GM11168 (cell line): Measurements from ENCODE around the gene SENP2.
"Not testable (repeated sequence)": the region's sequence is repeated elsewhere in the genome, so short reads cannot be mapped to it uniquely, and the experiment has no call there.

Experiments
- in situ Hi-C: fragments of 300-500 bp; cut with MboI; formaldehyde crosslinking; loops from one replicate; pipeline ENCODE4 v1.12.0; 2022; ENCODE audit warnings: low sequenced_read_pairs; ENCODE audit not compliant: unreplicated experiment

Gene SENP2

DNA sequence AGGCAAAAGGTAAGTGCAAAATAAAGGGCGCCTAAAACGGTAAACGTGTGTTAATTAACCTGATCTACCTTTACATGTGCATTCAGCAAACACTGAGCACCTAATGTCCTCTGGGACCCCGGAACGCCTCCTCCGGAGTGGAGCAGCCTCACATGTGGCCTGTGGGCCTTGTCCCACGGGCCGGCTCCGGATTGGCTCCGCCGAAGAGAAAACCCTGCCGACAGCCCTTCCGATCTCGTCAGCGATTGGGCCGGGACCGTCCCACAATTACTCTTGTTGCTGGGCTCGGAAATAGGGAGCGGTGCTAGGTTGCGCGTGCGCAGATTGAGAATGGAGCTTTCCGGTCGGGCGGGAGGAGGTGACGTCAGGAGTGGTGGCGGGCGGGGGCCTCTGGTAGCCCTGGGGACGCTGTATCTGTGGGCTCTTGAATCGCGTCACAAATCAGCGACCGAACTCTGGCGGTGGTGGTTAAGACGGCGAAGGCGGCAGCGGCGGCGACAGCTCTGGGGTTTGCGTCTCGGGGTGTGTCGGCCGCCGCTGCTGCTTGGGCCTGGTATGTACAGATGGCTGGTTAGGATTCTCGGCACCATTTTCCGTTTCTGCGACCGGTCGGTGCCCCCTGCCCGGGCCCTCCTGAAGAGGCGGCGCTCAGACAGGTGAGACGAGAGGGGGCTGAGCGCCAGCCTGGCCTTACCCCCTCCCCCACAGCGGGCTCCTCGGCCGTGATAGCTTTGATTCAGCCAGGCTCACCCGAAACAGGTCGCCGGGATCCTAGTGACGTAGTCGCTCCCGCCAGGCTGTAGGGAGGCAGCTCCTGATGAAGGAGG lies at the start of gene SENP2:
Gene SENP2 (plus strand): TSS at position 437 of the 827 bp plus-strand sequence. CDS start 119 bp downstream, at position 556.
- in situ Hi-C loops = no loop called here

DNA sequence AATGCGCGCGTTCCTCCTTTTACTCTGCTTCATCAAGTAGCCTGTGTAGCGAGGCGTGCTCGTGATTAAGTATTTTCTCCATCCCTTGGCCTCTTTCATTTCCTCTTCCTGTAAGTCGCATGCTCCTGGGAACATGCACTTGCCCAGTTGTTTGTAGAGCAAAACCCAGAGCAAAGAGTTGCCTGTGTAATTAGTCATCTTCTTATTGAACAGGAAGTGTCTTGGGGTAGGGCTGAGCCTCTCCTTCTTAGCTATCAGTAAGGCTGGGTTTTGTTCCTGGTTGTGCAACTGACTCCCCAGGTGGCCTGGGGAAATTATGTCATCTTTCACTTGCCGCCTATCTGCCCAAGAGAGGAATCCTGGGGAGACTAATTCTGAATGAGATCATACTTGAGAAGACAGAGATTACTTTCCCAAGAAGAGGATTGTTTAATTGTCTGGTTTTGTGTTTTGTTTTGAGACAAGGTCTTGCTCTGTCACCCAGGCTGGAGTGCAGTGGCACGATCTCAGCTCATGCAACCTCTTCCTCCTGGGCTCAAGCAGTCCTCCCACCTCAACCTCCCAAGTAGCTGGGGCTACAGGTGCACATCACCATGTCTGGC lies 48.6 kb upstream of the SENP2 start:
- in situ Hi-C loops = no loop called here

DNA sequence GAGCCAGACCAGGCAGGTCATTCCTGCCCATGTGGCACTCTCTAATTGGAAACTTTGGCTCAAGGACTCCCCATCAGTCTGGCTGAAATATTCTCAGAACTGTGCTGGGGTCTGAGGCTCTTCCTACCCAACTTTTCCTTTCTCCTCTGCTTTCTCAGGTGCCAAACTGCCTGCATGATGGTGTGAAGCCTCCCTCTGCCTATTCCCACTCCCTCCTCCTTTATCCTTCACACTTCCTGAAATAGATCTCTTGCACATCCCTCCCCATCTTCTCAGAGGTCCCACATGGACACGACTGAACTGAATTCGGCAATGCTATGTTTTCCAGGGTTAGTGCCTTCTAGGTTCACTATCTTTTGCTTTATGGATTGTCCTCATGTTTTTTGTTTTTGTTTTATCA lies 46.2 kb upstream of the SENP2 start:
- in situ Hi-C loops = no loop called here

DNA sequence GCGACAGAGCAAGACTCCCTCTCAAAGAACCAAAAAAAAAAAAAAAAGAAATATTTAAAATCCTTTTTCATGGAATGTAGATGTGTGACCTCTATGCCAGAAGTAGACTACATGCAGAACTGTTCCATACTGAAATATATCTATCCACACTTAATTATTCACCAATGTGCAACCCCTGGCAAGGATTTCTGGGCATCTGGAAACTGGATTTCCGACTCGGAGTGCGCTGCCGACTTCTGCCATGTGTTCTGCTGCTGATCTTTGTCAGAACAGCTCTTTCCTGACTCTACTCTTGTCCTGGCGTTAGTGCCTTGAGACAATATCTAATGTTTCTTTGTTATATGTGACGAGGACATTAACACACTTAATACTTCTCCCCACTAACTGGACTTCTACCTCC lies 45.4 kb upstream of the SENP2 start:
- in situ Hi-C loops = no loop called here

DNA sequence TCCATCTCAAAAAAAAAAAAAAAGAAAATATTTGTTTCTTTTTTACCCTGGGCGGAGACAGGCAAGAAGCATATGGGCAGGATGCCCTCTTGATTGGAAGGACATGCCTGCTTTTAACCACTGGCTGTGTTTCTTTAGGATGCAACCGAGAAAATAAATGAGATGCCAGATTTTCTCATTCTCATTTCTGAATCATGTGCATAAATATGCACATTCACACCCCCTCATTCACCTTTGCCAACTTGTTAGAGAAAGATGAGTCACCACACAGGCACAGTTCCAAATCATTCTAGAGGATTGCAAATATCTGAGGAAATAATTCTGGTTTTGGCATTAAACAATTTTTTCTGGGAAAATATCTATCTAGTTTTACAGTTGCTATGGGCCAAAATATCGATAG lies 37.0 kb upstream of the SENP2 start:
- in situ Hi-C loops = no loop called here

DNA sequence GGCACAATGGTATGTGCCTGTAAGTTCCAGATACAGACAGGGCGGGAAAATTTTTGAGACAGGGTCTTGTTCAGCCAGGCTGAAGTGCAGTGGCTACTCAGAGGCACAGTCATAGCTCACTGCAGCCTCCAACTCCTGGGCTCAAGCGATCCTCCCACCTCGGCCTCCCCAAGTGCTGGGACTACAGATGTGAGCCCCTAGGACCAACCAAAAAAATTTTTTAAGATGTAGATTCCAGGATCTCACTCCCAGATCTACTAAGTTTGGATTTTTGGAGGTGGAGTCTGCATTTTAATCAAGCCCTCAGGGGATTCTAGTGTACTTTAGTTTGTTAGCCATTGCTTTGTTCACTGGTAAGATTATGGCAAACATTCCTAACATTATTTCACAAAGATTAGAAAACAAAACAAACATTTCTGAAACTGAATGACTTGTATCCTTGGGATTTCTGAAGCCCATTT lies 36.4 kb upstream of the SENP2 start:
- in situ Hi-C loops = no loop called here

DNA sequence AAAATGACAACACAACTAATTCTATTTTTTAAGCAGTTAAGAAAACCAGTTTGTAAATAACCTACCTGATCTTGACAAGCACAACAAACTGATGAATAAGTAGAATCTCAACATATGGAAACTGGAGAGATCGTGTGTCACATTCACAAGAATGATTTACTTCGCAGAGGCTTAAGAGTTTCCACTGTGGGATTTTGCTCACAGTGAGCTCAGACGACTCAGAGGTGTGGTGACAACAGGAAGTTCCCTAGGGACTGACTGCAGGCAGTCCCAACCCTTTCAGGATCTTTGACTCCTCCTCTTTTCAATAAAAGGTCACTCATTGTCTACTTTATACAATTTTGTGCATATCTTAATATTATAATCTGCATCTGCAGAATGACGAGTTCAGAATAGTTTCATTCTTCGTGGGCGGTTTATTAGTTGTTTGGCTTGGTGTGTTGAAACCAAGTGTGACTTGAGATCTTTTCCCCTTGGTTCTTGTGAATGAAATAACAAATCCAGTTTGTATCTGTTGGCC lies 33.7 kb upstream of the SENP2 start, which contains the start of gene LIPH:
Gene LIPH (minus strand): TSS at position 231 of the 520 bp plus-strand sequence. CDS start 117 bp downstream, at position 114.
- in situ Hi-C loops = no loop called here

DNA sequence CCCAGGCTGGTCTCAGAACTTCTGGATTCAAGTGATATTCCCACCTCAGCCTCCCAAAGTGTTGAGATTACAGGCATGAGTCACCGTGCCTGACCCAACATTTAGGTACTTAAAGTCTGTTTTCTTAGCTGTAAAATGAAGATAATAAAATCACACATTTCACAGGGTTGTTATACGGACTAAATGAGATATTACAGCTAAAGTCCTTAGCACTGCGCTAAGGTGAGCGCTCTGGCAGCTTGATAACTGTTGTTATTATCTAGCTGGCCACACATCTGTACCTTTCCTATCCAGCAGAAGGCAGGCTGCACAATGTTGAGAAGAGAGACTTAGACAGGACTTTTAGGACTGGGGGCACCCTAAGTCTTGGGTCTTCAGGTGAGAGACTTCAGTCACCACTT lies 31.0 kb upstream of the SENP2 start:
- in situ Hi-C loops = no loop called here

DNA sequence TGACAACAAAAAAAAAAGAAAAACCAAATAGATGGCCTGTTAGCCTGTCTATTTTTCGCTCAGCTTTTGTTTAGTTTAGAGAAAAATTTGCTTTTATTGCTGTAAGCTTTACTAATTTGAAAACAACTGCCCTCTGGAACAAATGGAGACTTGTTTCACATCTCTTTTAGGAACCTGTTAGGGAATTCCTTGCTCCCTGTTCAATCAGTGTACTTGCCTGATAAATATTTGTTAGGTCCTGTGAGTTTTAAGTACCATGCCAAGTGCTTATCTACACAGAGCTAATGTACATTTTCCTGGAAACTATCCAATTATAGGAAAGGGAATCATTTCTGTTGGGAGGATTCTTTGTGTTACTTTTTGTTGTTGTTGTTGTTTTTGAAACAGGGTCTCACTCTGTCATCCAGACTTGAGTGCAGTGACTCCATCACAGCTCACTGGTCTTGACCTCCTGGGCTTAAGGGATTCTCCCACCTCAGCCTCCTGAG lies 30.2 kb upstream of the SENP2 start:
- in situ Hi-C loops = no loop called here

DNA sequence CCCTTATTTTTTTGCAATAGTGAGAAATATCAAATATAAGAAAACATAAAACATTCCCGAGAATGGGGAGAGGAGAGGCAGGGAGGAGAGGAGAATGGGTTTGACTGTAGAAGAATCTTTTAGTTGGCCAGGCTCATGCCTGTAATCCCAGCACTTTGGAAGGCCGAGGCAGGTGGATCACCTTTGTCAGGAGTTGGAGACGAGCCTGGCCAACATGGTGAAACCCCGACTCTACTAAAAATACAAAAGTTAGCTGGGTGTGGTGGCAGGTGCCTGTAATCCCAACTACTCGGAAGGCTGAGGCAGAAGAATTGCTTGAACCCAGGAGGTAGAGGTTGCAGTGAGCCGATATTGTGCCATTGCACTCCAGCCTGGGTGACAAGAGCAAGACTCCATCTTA lies 29.5 kb upstream of the SENP2 start:
- in situ Hi-C loops = not testable (repeated sequence)

DNA sequence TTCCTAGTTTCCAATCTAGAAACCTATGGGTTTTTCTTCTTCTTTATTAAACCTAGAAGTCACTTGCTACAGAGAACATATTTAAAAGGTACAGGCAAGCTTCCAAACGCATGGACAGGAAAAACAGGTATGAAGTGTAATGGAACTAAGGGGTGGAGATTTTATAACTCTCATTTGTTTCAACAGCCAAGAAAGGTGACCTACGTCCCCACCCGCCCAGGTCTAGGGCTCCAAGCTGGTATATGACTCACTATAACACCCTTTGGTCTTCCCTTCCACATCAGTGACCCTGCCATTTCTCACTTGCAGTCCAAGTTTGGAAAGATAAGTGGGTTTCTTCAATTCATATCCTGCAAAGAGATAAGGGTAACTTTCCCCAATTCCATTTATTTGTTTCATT lies 27.7 kb upstream of the SENP2 start:
- in situ Hi-C loops = no loop called here

DNA sequence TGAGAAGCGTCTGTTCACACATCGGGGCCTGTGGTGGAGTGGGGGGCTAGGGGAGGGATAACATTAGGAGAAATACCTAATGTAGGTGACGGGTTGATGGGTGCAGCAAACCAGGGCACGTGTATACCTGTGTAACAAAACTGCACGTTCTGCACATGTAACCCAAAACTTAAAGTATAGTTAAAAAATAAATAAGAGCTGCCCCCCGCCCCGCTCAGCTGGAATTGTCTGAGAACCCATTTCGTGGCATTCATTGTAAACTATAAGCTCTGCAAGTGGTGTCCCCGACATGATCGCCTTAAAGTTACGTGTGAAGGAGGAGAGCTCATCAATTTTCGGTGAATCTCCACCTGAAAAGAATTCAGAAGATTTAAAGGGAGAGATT lies 26.4 kb upstream of the SENP2 start:
- in situ Hi-C loops = no loop called here

DNA sequence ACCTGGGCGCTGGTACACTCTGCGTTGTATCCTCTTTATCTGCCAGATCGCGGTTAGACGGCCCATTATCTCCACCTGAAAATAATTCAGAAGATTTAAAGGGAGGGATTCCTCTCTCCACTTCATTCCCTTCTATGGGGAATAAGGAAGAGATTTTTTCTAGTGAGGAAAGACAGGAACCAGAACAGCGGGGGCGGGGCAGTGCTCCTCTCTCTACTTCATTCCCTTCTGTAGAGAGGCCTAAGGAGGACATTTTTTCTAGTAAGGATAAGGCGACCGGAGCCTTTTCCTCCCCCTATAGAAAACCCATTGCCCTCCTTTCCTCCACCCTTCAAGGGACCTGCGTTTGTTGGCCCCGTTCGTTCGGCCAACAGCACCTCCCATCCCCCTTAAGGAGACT lies 25.4 kb upstream of the SENP2 start:
- in situ Hi-C loops = no loop called here

DNA sequence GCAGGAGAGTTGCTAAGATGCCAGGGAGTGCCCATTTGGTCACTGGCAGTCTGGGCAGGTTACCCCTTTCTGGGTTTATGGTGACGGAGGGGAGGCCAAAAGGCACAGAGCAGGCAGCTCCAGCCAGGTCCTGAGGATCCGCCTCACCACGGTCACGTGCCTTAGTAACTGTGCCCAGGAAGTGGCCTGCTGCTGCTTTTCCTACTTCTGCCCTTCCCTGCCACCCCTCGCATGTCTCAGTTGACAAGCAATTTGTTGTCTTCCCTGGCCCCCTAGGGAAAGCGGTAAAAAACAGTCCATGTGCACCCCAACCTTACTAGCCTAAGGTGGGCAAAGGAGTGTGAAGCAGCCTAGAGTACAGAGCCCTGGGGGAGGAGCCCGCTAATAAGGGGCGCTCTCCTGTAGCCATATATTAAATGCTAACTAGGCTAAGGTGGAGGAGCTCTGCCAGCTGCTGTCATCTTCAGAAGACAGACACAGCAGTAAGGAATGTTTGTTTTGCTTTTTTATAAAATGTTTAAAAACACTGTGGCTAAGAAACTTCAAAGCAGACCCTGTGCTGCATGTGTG lies 24.6 kb upstream of the SENP2 start:
- in situ Hi-C loops = no loop called here

DNA sequence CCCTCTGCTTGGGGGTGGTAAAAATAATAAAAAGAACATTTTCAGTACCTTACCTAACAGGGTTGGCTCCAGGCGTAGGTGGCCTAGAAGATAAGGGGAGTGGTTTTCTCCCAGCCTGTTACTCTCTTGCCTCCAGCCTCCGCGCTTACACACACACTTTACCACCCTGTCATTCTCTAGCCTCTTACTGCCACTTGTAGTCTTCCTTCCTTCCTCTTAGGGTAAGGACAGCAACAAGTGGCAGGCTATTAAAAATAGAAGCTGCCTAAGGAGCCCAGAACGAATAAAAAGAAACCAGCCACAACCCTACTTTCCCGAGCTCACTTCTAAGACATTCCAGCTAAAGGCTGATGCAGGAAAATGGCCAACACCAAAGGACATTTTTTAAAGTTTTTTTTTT lies 24.1 kb upstream of the SENP2 start:
- in situ Hi-C loops = no loop called here

DNA sequence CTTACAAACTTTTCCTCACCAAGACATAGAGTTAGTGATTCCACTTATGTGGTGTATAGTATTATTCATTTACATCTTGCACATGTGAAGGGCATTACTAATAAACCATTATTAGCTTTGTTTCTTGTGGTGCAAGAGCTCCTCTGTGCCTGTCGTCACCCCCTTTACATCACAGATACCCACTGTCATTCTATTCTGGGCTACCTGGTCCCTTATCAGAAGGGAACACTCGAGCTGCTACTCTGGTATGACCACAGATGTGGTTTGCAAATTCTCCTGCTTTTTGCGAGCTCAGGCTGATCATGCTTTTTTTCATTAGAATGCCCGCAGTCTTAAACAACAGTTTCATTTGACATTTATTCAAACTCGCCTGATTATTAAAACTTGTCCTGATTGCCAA lies 13.9 kb upstream of the SENP2 start:
- in situ Hi-C loops = no loop called here

DNA sequence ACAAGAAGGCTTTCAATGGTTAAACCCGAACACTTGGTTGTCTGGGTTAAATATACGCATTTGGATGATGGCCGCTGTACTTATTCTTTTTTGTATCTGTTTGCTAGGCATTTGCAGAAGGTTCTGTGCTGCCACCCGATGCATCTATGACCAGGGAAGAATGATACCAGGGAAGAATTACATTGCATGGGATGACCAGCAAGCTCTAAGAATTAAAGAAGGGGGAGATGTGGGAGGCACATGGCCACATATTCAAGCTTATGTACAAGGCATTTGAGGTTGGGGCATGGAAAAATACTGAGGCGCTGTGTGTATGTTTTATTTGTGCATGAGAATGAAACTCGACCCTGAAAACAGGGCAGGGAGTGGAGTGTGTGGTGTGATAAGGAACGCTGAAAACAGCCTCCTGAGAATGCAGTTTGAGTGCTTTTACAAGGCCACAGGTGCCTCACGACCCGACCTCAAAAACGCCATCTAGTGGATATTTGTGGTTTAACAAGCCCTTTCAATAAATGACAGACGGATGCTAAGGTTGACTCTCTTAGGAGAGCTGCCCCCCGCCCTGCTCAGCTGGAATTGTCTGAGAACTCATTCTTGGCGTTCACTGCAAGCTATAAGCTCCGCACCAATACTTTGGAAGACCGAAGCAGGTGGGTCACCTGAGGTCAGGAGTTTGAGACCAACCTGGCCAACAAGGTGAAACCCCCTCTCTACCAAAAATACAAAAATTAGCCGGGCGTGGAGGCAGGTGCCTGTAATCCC lies 10.8 kb upstream of the SENP2 start:
- in situ Hi-C loops = not testable (repeated sequence)

DNA sequence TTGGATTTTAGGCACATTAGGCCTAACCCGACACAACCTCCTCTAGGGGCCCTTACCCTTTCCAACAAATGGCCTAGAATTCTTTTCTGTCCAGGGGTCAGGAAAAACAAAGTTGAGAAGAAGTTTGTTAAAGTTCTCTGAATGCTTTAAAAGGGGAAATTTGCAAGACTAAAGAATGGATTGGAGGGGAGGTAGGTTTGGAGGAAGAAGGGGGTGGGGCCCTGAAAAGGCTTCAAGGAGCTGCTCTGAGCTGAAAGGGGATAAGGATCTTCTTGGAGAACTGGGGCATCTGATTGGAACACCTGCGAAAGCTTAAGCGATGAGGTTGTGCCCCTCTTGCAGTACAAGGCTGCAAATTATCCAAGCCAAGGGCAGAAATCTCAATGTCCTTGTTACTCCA lies 3.9 kb upstream of the SENP2 start:
- in situ Hi-C loops = no loop called here

DNA sequence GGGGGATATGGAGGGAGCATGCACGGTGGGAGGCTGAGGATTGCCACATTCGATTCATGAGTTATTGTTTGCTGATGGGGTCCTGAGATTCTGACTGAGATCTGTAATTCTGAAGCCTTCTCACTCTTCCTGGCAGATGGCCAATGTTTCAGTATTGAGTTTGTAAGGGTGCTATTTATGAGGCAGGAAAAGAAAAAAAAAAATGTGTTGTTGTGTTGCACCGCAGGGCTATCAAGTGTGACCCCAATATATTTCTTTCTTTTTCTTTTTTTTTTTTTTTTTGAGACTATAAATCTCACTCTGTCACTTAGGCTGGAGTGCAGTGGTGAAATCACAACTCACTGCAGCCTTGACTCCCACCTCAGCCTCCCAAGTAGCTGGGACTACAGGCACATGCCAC lies 3.2 kb upstream of the SENP2 start:
- in situ Hi-C loops = no loop called here

DNA sequence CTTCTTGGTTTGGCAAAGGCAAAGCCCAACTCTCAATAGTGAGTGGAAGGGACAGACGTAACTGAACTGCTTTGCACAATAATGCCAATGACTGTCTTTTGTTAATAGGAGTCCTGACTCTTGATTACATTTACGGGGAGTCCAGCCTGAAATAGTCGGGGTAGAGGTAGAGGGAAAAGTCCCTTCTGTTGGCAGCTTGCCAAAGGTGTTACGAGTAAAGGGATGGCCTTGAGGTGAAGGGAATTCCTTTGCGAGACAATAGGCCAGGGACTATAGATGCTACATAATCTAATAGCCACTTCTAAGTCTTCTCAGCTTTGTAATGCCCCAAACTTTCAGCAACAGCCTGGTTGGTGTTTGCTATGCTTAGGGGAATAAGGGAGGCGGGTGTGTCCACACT lies 2.2 kb upstream of the SENP2 start:
- in situ Hi-C loops = no loop called here
